GM23338 (cell line): ENCODE measurements around the gene EPHB1.

Experiments used
- EZH2 ChIP-seq: fragments of 200-600 bp; sonication (generic); IDR thresholded peaks from one replicate; pipeline ENCODE4 v1.8.0; 2017; ENCODE audit warnings: antibody characterized with exemption, mild to moderate bottlenecking, low read depth; ENCODE audit not compliant: unreplicated experiment
- TF ChIP-seq, protein P1 (sequence below), 2 experiments: fragments of 200-600 bp in 1 of 2; sonication (generic) in 1 of 2; conservative IDR thresholded peaks; 2 replicates each; pipeline versions ENCODE4 v1.5.1 to v1.6.1; 2016 to 2017; ENCODE audit warnings: antibody characterized with exemption in 2 of 2, low read depth in 2 of 2, mild to moderate bottlenecking in 2 of 2, moderate library complexity in 1 of 2
- TF ChIP-seq, protein P2 (sequence below): IDR thresholded peaks from one replicate; pipeline ENCODE4 v1.6.1; 2018; ENCODE audit warnings: antibody characterized with exemption; ENCODE audit not compliant: unreplicated experiment

DNA sequence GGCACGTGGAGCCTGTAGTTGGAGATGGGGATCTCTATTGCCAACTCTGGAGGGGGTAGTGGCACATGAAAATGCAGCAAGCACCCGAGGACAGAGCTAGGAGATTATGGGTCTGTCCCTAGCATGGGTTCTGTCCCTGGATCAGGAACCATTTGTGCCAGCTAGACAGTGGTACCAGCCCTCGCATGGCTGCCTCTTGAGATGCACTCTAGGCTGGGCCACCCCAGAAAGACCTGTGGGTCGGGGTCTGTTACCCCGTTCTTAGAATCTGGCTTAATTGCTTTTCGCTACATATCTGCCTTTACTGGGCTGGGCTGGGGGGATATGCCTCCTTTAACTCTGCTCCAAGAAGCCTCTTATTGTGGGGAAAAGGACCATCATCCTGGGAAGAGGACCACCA lies 54.5 kb downstream of the EPHB1 start:
- TF ChIP-seq, protein P1, sequence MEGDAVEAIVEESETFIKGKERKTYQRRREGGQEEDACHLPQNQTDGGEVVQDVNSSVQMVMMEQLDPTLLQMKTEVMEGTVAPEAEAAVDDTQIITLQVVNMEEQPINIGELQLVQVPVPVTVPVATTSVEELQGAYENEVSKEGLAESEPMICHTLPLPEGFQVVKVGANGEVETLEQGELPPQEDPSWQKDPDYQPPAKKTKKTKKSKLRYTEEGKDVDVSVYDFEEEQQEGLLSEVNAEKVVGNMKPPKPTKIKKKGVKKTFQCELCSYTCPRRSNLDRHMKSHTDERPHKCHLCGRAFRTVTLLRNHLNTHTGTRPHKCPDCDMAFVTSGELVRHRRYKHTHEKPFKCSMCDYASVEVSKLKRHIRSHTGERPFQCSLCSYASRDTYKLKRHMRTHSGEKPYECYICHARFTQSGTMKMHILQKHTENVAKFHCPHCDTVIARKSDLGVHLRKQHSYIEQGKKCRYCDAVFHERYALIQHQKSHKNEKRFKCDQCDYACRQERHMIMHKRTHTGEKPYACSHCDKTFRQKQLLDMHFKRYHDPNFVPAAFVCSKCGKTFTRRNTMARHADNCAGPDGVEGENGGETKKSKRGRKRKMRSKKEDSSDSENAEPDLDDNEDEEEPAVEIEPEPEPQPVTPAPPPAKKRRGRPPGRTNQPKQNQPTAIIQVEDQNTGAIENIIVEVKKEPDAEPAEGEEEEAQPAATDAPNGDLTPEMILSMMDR (conservative IDR thresholded peaks at IDR 0.05; ENCODE audit: low read depth in 2 of 2) = no peak
- no peak for TF ChIP-seq EZH2
- TF ChIP-seq, protein P2, sequence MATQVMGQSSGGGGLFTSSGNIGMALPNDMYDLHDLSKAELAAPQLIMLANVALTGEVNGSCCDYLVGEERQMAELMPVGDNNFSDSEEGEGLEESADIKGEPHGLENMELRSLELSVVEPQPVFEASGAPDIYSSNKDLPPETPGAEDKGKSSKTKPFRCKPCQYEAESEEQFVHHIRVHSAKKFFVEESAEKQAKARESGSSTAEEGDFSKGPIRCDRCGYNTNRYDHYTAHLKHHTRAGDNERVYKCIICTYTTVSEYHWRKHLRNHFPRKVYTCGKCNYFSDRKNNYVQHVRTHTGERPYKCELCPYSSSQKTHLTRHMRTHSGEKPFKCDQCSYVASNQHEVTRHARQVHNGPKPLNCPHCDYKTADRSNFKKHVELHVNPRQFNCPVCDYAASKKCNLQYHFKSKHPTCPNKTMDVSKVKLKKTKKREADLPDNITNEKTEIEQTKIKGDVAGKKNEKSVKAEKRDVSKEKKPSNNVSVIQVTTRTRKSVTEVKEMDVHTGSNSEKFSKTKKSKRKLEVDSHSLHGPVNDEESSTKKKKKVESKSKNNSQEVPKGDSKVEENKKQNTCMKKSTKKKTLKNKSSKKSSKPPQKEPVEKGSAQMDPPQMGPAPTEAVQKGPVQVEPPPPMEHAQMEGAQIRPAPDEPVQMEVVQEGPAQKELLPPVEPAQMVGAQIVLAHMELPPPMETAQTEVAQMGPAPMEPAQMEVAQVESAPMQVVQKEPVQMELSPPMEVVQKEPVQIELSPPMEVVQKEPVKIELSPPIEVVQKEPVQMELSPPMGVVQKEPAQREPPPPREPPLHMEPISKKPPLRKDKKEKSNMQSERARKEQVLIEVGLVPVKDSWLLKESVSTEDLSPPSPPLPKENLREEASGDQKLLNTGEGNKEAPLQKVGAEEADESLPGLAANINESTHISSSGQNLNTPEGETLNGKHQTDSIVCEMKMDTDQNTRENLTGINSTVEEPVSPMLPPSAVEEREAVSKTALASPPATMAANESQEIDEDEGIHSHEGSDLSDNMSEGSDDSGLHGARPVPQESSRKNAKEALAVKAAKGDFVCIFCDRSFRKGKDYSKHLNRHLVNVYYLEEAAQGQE = no peak
